ENCODE results near the gene NAV2. TPM values are rescaled to one million over a fixed set of nuclear protein-coding genes. Genes with fewer than 3 reads are reported as not detected.

Gene NAV2
- polyA plus RNA-seq, 1 experiment, result 5.1 TPM

- TF ChIP-seq CTCF (IDR thresholded peaks at IDR 0.05; ENCODE audit: low read depth, low read length), result no peak
- DNase-seq (ENCODE audit: low read depth, low spot score), result no peak
- POLR2A ChIA-PET, result interaction anchor here (1.1 kb wide), 1 partner anchor 10 kb away, joined by 3 read pairs; no protein-coding TSS in a partner anchor
Observed at GRCh38 chr11:19669511-19669910, 43.1 kb upstream of the NAV2 start.

GRCh38 chr11:19670030-19670791 is 42.4 kb upstream of the NAV2 start:
- TF ChIP-seq CTCF (IDR thresholded peaks at IDR 0.05; ENCODE audit: low read depth, low read length), result no peak
- Histone ChIP-seq H3K27me3 (ENCODE audit: control insufficient read depth, insufficient read depth, low read length) (no peaks in the 10 kb centered on the region), H3K27ac (ENCODE audit: low read depth, low read length) (no peak overlapping the region), H3K4me3 (ENCODE audit: low read depth, low read length) (no peak overlapping the region), H3K9me3 (ENCODE audit: control insufficient read depth, insufficient read depth, low read length) (no peaks in the 10 kb centered on the region)
- CTCF ChIA-PET, result no interaction called here
- DNase-seq (ENCODE audit: low read depth, low spot score), result no peak
- POLR2A ChIA-PET, result interaction anchor here (1.1 kb wide), 1 partner anchor 9 kb away, joined by 3 read pairs; no protein-coding TSS in a partner anchor

More at GRCh38 chr11:19669511-19669910, 43.1 kb upstream of the NAV2 start:
- no peaks in the 10 kb centered on the region for H3K9me3 ChIP-seq (ENCODE audit: control insufficient read depth, insufficient read depth, low read length)
- no peak overlapping the region for H3K4me3 ChIP-seq (ENCODE audit: low read depth, low read length)
- H3K27ac ChIP-seq (ENCODE audit: low read depth, low read length), result no peak overlapping the region
- no peaks in the 10 kb centered on the region for H3K27me3 ChIP-seq (ENCODE audit: control insufficient read depth, insufficient read depth, low read length)
- CTCF ChIA-PET, result no interaction called here

GRCh38 chr11:19672586-19673206 is 39.9 kb upstream of the NAV2 start:
- Histone ChIP-seq H3K9me3 (ENCODE audit: control insufficient read depth, insufficient read depth, low read length) (no peaks in the 10 kb centered on the region), H3K4me3 (ENCODE audit: low read depth, low read length) (no peak overlapping the region), H3K27me3 (ENCODE audit: control insufficient read depth, insufficient read depth, low read length) (peaks cover 2% of the 10 kb centered on the region), H3K27ac (ENCODE audit: low read depth, low read length) (no peak overlapping the region)
- CTCF ChIA-PET, result no interaction called here
- POLR2A ChIA-PET, result no interaction called here
- no peak for TF ChIP-seq CTCF (IDR thresholded peaks at IDR 0.05; ENCODE audit: low read depth, low read length)
- DNase-seq (ENCODE audit: low read depth, low spot score), result no peak

- ChIA-PET POLR2A (interaction anchor here (1.0 kb wide), 1 partner anchor 41 kb away, joined by 3 read pairs; no protein-coding TSS in a partner anchor), CTCF (no interaction called here)
- Histone ChIP-seq H3K9me3 (ENCODE audit: control insufficient read depth, insufficient read depth, low read length) (no peaks in the 10 kb centered on the region), H3K4me3 (ENCODE audit: low read depth, low read length) (no peak overlapping the region), H3K27ac (ENCODE audit: low read depth, low read length) (no peak overlapping the region), H3K27me3 (ENCODE audit: control insufficient read depth, insufficient read depth, low read length) (peaks cover 2% of the 10 kb centered on the region)
- no peak for TF ChIP-seq CTCF (IDR thresholded peaks at IDR 0.05; ENCODE audit: low read depth, low read length)
- DNase-seq (ENCODE audit: low read depth, low spot score), result no peak
Observed at GRCh38 chr11:19673924-19674729, 38.5 kb upstream of the NAV2 start.
